Cardiac muscle cell (in vitro differentiated cells and primary cell): ENCODE results near the gene HOXB8. TPM values are rescaled to one million over a fixed set of nuclear protein-coding genes. Genes with fewer than 3 reads are reported as not detected.

Source experiments
- DNase-seq, 2 donors: peaks; one replicate each; pipeline versions ENCODE4 v3.0.0 to v3.0.0-alpha.2; 2010 to 2017; ENCODE audit warnings: low read depth in 1 of 2, low spot score in 1 of 2
- H3K27ac ChIP-seq: fragments of 200-600 bp; sonication (generic); 2 replicates; pipeline ENCODE4 v1.5.1; 2016
- H3K27me3 ChIP-seq: fragments of 200-600 bp; sonication (generic); 2 replicates; pipeline ENCODE4 v1.6.0; 2016; ENCODE audit warnings: control low read depth
- H3K36me3 ChIP-seq: fragments of 200-600 bp; sonication (generic); 2 replicates; pipeline ENCODE4 v1.5.1; 2016; ENCODE audit warnings: control low read depth
- H3K4me1 ChIP-seq: fragments of 200-600 bp; sonication (generic); 2 replicates; pipeline ENCODE4 v1.8.1; 2017; ENCODE audit warnings: low read depth, mild to moderate bottlenecking, mixed run types
- H3K4me3 ChIP-seq: fragments of 200-600 bp; sonication (generic); 2 replicates; pipeline ENCODE4 v1.5.1; 2016; ENCODE audit warnings: mild to moderate bottlenecking
- H3K9me3 ChIP-seq: fragments of 200-600 bp; sonication (generic); 2 replicates; pipeline ENCODE4 v1.5.1; 2017; ENCODE audit warnings: low read depth, mild to moderate bottlenecking, control low read depth
- polyA plus RNA-seq: library from polyadenylated mRNA; unstranded; fragments of >200 nt; fragmentation: Nextera tagmentation; extraction: Ambion mirVana; gene quantifications from 2 replicates; pipeline ENCODE4 v1.2.1, GENCODE V29; 2016
- total RNA-seq: library from RNA; depleted of rRNA; stranded (reverse); fragments of >200 nt; gene quantifications from 2 replicates; pipeline ENCODE4 v1.2.3, GENCODE V29; 2016
- TF ChIP-seq, protein P1 (sequence below): IDR thresholded peaks from 2 replicates; pipeline ENCODE4 v1.5.1; 2012; ENCODE audit warnings: low read depth, mild to moderate bottlenecking, low read length

HOXB8 gene
- total and polyA plus RNA-seq, 2 experiments from 2014 or later: not detected

- TF ChIP-seq, protein P1, sequence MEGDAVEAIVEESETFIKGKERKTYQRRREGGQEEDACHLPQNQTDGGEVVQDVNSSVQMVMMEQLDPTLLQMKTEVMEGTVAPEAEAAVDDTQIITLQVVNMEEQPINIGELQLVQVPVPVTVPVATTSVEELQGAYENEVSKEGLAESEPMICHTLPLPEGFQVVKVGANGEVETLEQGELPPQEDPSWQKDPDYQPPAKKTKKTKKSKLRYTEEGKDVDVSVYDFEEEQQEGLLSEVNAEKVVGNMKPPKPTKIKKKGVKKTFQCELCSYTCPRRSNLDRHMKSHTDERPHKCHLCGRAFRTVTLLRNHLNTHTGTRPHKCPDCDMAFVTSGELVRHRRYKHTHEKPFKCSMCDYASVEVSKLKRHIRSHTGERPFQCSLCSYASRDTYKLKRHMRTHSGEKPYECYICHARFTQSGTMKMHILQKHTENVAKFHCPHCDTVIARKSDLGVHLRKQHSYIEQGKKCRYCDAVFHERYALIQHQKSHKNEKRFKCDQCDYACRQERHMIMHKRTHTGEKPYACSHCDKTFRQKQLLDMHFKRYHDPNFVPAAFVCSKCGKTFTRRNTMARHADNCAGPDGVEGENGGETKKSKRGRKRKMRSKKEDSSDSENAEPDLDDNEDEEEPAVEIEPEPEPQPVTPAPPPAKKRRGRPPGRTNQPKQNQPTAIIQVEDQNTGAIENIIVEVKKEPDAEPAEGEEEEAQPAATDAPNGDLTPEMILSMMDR: no peak
- Histone ChIP-seq H3K4me1 (peaks cover 6% of the 10 kb centered on the region), H3K36me3 (no peaks in the 10 kb centered on the region), H3K27me3 (peaks cover 100% of the 10 kb centered on the region), H3K27ac (no peak overlapping the region), H3K4me3 (no peak overlapping the region), H3K9me3 (no peaks in the 10 kb centered on the region)
- DNase-seq: no peak
These were observed 15.2 kb upstream of the HOXB8 start for GRCh38 chr17:48630009-48630924.

- Histone ChIP-seq H3K27me3 (peaks cover 100% of the 10 kb centered on the region), H3K4me3 (no peak overlapping the region), H3K9me3 (no peaks in the 10 kb centered on the region), H3K27ac (no peak overlapping the region), H3K4me1 (peaks cover 6% of the 10 kb centered on the region), H3K36me3 (no peaks in the 10 kb centered on the region)
- TF ChIP-seq, protein P1: no peak
- DNase-seq: no peak
These were observed 14.3 kb upstream of the HOXB8 start for GRCh38 chr17:48629411-48629759.

DNA sequence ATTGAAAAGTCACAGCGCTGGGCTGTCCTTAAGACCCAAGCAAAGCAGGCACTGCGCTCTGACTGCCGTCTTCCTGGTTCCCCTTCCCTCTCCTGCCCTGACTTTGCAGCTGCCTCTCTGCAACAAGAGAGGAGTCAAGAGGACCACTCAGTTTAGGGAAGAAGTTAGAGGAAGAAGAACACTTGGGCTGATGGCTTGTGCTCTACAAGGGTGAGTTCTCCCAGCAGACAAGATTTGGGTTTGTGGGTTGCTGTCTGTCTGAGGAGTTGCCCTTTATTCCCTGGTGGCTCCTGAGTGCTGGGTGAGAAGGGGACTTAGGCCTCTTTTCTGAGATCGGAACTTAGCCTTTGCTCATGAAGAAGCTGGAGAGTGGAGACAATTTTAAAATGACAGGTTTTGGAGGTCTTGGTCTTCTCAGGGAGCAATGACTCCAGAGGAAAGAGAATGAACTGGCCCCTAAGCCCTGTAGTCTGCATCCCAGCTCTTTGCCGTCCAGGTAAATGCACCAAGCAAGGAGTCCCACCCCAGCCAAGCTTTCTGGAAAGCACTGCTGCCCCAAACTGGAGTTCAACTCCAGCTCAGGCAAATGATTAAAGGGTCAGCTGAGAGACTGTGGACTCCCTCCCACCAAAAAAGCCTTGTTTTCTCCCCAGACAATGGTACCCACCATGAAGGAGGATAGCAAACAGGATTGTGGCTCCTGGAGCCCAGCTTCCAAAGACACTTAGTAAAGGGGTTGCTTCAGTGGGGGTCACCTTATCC lies 13.7 kb upstream of the HOXB8 start:
- peaks cover 100% of the 10 kb centered on the region for H3K27me3 ChIP-seq
- H3K27ac ChIP-seq: no peak overlapping the region
- no peak for DNase-seq
- H3K9me3 ChIP-seq: no peaks in the 10 kb centered on the region
- peaks cover 6% of the 10 kb centered on the region for H3K4me1 ChIP-seq
- TF ChIP-seq, protein P1: no peak
- no peak overlapping the region for H3K4me3 ChIP-seq
- H3K36me3 ChIP-seq: no peaks in the 10 kb centered on the region

DNA sequence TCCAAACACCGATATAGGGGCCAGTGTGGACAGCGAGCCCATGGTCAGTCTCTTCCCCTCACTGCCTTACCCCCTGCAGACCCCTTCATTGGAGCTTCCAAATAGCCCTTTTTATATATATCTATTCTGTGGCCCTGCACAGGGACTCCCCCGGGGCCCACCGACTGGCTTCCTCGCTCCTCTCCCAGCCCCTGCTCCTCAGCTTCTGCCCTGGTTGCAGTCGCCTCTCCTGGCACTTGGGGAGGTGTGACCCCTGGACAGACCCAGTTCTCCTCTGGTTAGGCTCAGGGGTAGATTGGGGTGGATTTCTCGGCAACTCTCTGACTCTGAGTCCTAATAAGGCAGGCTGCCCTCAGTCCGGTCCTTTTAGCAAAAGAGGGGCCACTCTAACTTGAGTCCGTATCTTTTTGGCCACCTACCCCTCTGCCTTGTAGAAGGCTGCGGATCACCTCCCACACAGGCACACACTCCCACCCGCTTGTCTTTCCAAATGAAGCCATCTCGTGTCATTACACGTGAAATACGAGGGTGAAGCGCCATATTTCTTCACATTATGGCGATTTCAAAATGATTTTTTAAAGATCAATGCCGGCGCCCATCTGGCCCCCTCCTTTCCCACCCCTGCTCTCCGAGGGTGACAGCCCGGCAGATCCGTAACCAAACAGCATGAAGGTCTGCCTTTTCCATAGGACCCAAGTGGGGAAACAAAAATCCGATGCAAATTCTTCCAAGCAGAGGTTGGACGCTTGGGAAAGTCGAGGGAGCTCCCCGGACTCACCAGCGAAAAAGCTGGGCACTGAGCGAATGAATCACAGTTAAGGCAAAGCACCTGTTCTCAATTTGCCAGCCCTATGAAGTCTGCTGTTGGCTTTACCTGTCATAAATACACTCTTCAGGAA lies 12.8 kb upstream of the HOXB8 start:
- Histone ChIP-seq H3K27me3 (peaks cover 100% of the 10 kb centered on the region), H3K4me3 (no peak overlapping the region), H3K4me1 (peaks cover 6% of the 10 kb centered on the region), H3K9me3 (no peaks in the 10 kb centered on the region), H3K27ac (no peak overlapping the region), H3K36me3 (no peaks in the 10 kb centered on the region)
- no peak for DNase-seq
- TF ChIP-seq, protein P1: no peak

DNA sequence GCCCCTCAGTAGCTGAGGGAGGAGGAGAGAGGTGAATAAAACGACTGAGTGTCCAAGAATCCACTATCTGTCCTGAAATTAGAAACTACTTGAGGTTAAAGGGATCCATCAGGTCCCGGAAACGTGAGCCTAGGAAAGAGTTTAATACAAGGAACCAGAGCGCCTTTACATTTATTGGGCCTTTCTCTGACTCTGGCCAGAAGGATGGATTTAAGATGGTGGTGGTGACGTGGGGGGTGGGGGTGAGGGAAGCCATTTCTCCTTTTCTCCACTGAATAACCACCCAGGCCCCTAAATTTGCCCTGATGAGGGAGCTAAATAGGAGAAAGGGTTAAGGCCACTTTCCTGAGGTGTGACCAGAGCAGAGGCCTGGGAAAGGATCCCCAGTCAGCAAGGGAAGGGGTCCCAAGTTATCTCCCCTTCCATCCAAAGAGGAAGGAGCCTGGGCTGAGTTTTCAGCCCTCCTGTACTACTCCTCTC lies 12.1 kb upstream of the HOXB8 start:
- no peak for DNase-seq
- no peak overlapping the region for H3K4me3 ChIP-seq
- no peaks in the 10 kb centered on the region for H3K9me3 ChIP-seq
- H3K27me3 ChIP-seq: peaks cover 100% of the 10 kb centered on the region
- TF ChIP-seq, protein P1: no peak
- no peak overlapping the region for H3K27ac ChIP-seq
- no peaks in the 10 kb centered on the region for H3K36me3 ChIP-seq
- H3K4me1 ChIP-seq: peaks cover 6% of the 10 kb centered on the region
